ENCODE measurements around the gene LCN10.

LCN10 gene

DNA sequence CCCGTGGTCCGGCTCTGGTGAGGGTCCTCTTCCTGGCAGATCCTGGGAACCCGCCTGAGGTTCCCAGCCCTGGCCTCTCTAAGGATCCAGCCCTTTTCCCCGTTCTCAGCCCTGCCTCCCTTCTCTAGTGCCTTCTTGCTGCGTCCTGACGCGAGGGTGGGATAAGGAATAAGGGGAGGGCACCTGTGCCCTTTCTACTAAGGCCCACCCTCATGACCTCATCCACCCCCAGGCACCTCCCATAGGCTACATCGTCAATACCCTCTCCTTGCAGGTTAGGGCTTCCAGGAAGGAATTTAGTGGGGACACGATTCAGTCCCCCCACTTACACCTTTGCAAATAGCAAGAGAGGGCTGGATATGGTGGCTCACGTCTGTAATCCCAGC, 41.1 kb downstream of the LCN10 start:
- TF ChIP-seq, protein P1, sequence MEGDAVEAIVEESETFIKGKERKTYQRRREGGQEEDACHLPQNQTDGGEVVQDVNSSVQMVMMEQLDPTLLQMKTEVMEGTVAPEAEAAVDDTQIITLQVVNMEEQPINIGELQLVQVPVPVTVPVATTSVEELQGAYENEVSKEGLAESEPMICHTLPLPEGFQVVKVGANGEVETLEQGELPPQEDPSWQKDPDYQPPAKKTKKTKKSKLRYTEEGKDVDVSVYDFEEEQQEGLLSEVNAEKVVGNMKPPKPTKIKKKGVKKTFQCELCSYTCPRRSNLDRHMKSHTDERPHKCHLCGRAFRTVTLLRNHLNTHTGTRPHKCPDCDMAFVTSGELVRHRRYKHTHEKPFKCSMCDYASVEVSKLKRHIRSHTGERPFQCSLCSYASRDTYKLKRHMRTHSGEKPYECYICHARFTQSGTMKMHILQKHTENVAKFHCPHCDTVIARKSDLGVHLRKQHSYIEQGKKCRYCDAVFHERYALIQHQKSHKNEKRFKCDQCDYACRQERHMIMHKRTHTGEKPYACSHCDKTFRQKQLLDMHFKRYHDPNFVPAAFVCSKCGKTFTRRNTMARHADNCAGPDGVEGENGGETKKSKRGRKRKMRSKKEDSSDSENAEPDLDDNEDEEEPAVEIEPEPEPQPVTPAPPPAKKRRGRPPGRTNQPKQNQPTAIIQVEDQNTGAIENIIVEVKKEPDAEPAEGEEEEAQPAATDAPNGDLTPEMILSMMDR (IDR thresholded peaks at IDR 0.05), result no peak

GRCh38 chr9:136700959-136701667, 41.6 kb downstream of the LCN10 start:
- TF ChIP-seq, protein P1 (IDR thresholded peaks at IDR 0.05), result no peak

DNA sequence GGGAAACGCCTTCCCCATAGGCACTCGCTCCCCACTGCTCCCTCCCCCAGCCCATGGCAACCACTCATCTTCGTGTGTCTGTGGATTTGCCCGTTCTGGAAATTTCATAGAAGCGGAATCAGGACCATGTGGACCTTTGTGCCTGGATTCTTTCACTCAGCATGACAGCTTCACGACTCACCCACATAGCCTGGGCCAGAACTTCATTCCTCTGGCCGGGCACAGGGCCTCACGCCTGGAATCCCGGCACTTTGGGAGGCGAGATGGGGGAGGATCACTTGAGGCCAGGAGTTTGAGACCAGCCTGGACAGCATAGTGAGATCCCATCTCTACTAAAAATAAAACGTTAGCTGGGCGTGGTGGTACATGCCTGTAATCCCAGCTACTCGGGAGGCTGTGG, 42.4 kb downstream of the LCN10 start:
- TF ChIP-seq, protein P1 (IDR thresholded peaks at IDR 0.05), result no peak

- TF ChIP-seq, protein P1 (IDR thresholded peaks at IDR 0.05), result no peak
These were observed 44.0 kb downstream of the LCN10 start for GRCh38 chr9:136698635-136699246.

- TF ChIP-seq, protein P1 (IDR thresholded peaks at IDR 0.05), result no peak
These were observed 44.8 kb downstream of the LCN10 start for GRCh38 chr9:136697821-136698526.

DNA sequence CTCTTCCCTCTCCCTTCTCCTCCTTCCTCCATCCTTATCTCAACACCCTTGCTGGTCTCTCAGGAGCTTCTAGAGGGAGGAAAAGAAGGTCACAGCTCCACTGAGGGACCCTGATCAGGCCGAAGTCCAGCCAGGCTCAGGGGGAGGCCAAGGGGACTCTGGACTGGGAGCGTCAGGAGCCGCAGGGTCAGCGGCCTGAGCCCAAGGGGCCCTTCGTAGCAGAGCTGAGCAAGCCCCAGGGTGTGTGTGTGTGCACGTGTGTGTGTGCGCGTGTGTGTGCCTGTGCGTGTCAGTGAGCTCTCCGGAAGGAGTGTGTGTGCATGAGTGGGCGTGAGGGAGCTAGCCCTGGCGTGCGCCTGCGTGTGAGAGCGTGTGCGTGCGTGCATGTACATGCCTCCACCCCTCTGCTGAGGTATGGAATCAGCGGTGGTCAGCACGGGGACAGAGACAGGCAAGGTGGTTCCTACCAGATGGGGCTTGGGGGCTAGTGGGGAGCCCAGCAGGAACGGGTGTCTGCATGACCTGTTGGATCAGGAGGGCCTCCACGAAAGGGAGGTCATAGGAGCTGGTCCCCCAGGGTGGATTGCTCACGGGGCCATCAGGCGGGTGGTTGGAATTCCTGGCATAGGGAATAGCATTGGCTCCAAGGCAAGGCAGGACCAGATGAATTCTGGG, 45.5 kb downstream of the LCN10 start:
- TF ChIP-seq, protein P1 (IDR thresholded peaks at IDR 0.05), result no peak

GRCh38 chr9:136696502-136696901, 46.2 kb downstream of the LCN10 start:
- TF ChIP-seq, protein P1 (IDR thresholded peaks at IDR 0.05), result no peak
